ENCODE results near the gene NDUFC1. TPM values are rescaled to one million over a fixed set of nuclear protein-coding genes. Genes with fewer than 3 reads are reported as not detected.
"Not testable (repeated sequence)": the region's sequence is repeated elsewhere in the genome, so short reads cannot be mapped to it uniquely, and the experiment has no call there.

NDUFC1 gene
- total RNA-seq, 1 donor from 2014 or later, result 37.5 TPM

- Mint-ChIP-seq H3K4me1 (ENCODE audit: low read depth) (peaks cover 53% of the 10 kb centered on the region), H3K36me3 (ENCODE audit: low read depth) (peaks cover 2% of the 10 kb centered on the region), H3K27ac (ENCODE audit: unreplicated experiment) (no peak overlapping the region), H3K27me3 (ENCODE audit: low read depth) (no peaks in the 10 kb centered on the region), H3K4me3 (ENCODE audit: unreplicated experiment) (no peak overlapping the region), H3K9me3 (ENCODE audit: low read depth) (peaks cover 2% of the 10 kb centered on the region)
- no peak for DNase-seq (ENCODE audit: low spot score)
- TF ChIP-seq, protein P1, sequence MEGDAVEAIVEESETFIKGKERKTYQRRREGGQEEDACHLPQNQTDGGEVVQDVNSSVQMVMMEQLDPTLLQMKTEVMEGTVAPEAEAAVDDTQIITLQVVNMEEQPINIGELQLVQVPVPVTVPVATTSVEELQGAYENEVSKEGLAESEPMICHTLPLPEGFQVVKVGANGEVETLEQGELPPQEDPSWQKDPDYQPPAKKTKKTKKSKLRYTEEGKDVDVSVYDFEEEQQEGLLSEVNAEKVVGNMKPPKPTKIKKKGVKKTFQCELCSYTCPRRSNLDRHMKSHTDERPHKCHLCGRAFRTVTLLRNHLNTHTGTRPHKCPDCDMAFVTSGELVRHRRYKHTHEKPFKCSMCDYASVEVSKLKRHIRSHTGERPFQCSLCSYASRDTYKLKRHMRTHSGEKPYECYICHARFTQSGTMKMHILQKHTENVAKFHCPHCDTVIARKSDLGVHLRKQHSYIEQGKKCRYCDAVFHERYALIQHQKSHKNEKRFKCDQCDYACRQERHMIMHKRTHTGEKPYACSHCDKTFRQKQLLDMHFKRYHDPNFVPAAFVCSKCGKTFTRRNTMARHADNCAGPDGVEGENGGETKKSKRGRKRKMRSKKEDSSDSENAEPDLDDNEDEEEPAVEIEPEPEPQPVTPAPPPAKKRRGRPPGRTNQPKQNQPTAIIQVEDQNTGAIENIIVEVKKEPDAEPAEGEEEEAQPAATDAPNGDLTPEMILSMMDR (IDR thresholded peaks at IDR 0.05), result no peak
Observed at GRCh38 chr4:139316733-139317132, 14.5 kb upstream of the NDUFC1 start.

GRCh38 chr4:139315221-139315675, 13.0 kb upstream of the NDUFC1 start:
- no peak overlapping the region for H3K4me3 Mint-ChIP-seq (ENCODE audit: unreplicated experiment)
- DNase-seq (ENCODE audit: low spot score), result no peak
- TF ChIP-seq, protein P1 (IDR thresholded peaks at IDR 0.05), result no peak
- H3K27me3 Mint-ChIP-seq (ENCODE audit: low read depth), result no peaks in the 10 kb centered on the region
- peak overlapping the region; percentile 14 for H3K27ac Mint-ChIP-seq (ENCODE audit: unreplicated experiment)
- H3K9me3 Mint-ChIP-seq (ENCODE audit: low read depth), result peaks cover 2% of the 10 kb centered on the region
- peaks cover 2% of the 10 kb centered on the region for H3K36me3 Mint-ChIP-seq (ENCODE audit: low read depth)
- H3K4me1 Mint-ChIP-seq (ENCODE audit: low read depth), result peaks cover 54% of the 10 kb centered on the region

DNA sequence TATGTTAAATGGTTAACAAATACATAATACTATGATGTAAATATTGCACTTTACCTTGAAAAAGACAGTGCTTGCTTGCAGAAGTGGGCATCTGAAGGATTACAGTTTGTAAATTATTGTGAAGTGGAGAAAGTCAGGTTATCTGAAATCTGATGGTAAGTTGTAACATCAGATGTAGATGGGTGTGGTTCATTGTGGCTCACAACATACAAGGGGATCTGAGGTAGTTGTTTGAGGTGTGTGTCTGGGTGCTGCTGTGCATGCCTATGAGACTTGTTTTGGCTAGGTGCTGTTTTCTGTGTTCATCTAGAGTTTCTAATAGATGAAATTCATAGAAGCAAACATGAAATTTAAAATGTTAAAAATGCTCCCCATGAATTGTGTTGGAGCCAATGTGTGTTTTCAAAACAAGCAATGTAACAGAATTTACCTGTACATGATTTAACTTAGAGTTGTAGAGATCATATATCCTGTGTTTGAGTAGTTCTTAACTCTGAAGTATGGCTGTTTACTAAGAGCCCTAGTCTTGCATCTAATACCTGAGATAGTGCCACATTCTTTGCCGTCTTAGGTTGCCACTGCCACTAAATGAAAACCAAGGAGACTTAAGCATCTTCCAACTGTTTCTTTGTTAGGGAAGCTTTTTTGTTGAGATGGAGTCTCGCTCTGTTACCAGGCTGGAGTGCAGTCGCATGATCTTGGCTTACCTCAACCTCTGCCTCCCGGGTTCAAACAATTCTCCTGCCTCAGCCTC, 11.9 kb upstream of the NDUFC1 start:
- Mint-ChIP-seq H3K9me3 (ENCODE audit: low read depth) (peaks cover 2% of the 10 kb centered on the region), H3K36me3 (ENCODE audit: low read depth) (peaks cover 2% of the 10 kb centered on the region), H3K4me1 (ENCODE audit: low read depth) (peaks cover 48% of the 10 kb centered on the region), H3K4me3 (ENCODE audit: unreplicated experiment) (no peak overlapping the region), H3K27me3 (ENCODE audit: low read depth) (no peaks in the 10 kb centered on the region), H3K27ac (ENCODE audit: unreplicated experiment) (no peak overlapping the region)
- DNase-seq (ENCODE audit: low spot score), result no peak
- TF ChIP-seq, protein P1 (IDR thresholded peaks at IDR 0.05), result no peak

- not testable (repeated sequence) for H3K27me3 Mint-ChIP-seq (ENCODE audit: low read depth); H3K9me3 Mint-ChIP-seq (ENCODE audit: low read depth); DNase-seq (ENCODE audit: low spot score); H3K36me3 Mint-ChIP-seq (ENCODE audit: low read depth); H3K4me3 Mint-ChIP-seq (ENCODE audit: unreplicated experiment)
- Mint-ChIP-seq H3K4me1 (ENCODE audit: low read depth) (peaks cover 48% of the 10 kb centered on the region), H3K27ac (ENCODE audit: unreplicated experiment) (peak overlapping the region; percentile 9)
Observed at GRCh38 chr4:139313414-139313813, 11.1 kb upstream of the NDUFC1 start.

GRCh38 chr4:139312552-139313332, 10.5 kb upstream of the NDUFC1 start:
- no peak for DNase-seq (ENCODE audit: low spot score)

More at GRCh38 chr4:139312552-139313332, 10.5 kb upstream of the NDUFC1 start:
- H3K27ac Mint-ChIP-seq (ENCODE audit: unreplicated experiment), result peak overlapping the region; percentile 61
- peaks cover 2% of the 10 kb centered on the region for H3K36me3 Mint-ChIP-seq (ENCODE audit: low read depth)
- H3K9me3 Mint-ChIP-seq (ENCODE audit: low read depth), result peaks cover 2% of the 10 kb centered on the region
- H3K4me1 Mint-ChIP-seq (ENCODE audit: low read depth), result peaks cover 48% of the 10 kb centered on the region
- TF ChIP-seq, protein P1 (IDR thresholded peaks at IDR 0.05), result no peak
- H3K4me3 Mint-ChIP-seq (ENCODE audit: unreplicated experiment), result no peak overlapping the region
- no peaks in the 10 kb centered on the region for H3K27me3 Mint-ChIP-seq (ENCODE audit: low read depth)

Data from chondrocyte (in vitro differentiated cells).